Keratinocyte (primary cell): ENCODE data around the gene CIDEA. TPM values are rescaled to one million over a fixed set of nuclear protein-coding genes. Genes with fewer than 3 reads are reported as not detected.
"Not testable (repeated sequence)": the region's sequence is repeated elsewhere in the genome, so short reads cannot be mapped to it uniquely, and the experiment has no call there.

Experiments used
- DNase-seq: peaks from one replicate; pipeline ENCODE4 v3.0.0-alpha.2; 2011; ENCODE audit warnings: low read depth, missing footprints, low spot score
- FAIRE-seq: peaks from 2 replicates; lab custom pipeline; 2011; peaks lifted over from hg19 to GRCh38; lab: Jason Lieb, UNC
- H2AFZ ChIP-seq: 2 replicates; pipeline ENCODE4 v1.6.0; 2012; ENCODE audit warnings: low read length, control low read depth, inconsistent platforms; ENCODE audit not compliant: control insufficient read depth
- H3K27ac ChIP-seq: 2 replicates; pipeline ENCODE4 v1.5.1; 2011; ENCODE audit warnings: low read length; ENCODE audit not compliant: control insufficient read depth, insufficient read depth
- H3K27me3 ChIP-seq: 3 replicates; pipeline ENCODE4 v1.6.0; 2011; ENCODE audit warnings: low read length; ENCODE audit not compliant: control insufficient read depth, insufficient read depth; ENCODE audit errors: extremely low read depth
- H3K36me3 ChIP-seq, 2 experiments: 2 replicates in 1 of 2; 3 replicates in 1 of 2; pipeline ENCODE4 v1.5.1; 2011; ENCODE audit warnings: low read length in 2 of 2, mild to moderate bottlenecking in 1 of 2; ENCODE audit not compliant: control insufficient read depth in 2 of 2, insufficient read depth in 2 of 2; ENCODE audit errors: extremely low read depth in 1 of 2
- H3K4me1 ChIP-seq: 3 replicates; pipeline ENCODE4 v1.5.1; 2011; ENCODE audit warnings: low read length; ENCODE audit not compliant: control insufficient read depth, insufficient read depth; ENCODE audit errors: extremely low read depth
- H3K4me2 ChIP-seq: 3 replicates; pipeline ENCODE4 v1.6.0; 2011; ENCODE audit warnings: low read depth, low read length; ENCODE audit not compliant: control insufficient read depth, insufficient read depth; ENCODE audit errors: extremely low read depth
- H3K4me3 ChIP-seq, 3 experiments: fragments of 200-600 bp in 1 of 3; sonication (generic) in 1 of 3; 2 replicates in 2 of 3; 3 replicates in 1 of 3; pipeline ENCODE4 v1.5.1; 2011 to 2016; ENCODE audit warnings: low read length in 3 of 3, mild to moderate bottlenecking in 3 of 3, control low read depth in 2 of 3, inconsistent platforms in 1 of 3, low read depth in 1 of 3, mixed read lengths in 1 of 3, mixed run types in 1 of 3, moderate library complexity in 1 of 3; ENCODE audit not compliant: control insufficient read depth in 2 of 3, insufficient read depth in 2 of 3; ENCODE audit errors: extremely low read depth in 1 of 3
- H3K79me2 ChIP-seq: 2 replicates; pipeline ENCODE4 v1.6.0; 2012; ENCODE audit warnings: low read length; ENCODE audit not compliant: control insufficient read depth, insufficient read depth
- H3K9ac ChIP-seq: 3 replicates; pipeline ENCODE4 v1.6.0; 2011; ENCODE audit warnings: low read length; ENCODE audit not compliant: control insufficient read depth, insufficient read depth; ENCODE audit errors: extremely low read depth
- H3K9me1 ChIP-seq: 3 replicates; pipeline ENCODE4 v1.6.0; 2011; ENCODE audit warnings: low read length; ENCODE audit not compliant: control insufficient read depth, insufficient read depth; ENCODE audit errors: extremely low read depth
- H3K9me3 ChIP-seq: 2 replicates; pipeline ENCODE4 v1.5.1; 2012; ENCODE audit warnings: low read depth, low read length; ENCODE audit not compliant: control insufficient read depth
- H4K20me1 ChIP-seq: 3 replicates; pipeline ENCODE4 v1.6.0; 2011; ENCODE audit warnings: low read length; ENCODE audit not compliant: control insufficient read depth, insufficient read depth; ENCODE audit errors: extremely low read depth
- CTCF ChIP-seq, 3 experiments: IDR thresholded peaks in 1 of 3; conservative IDR thresholded peaks in 1 of 3; optimal IDR thresholded peaks in 1 of 3; 2 replicates in 2 of 3; 3 replicates in 1 of 3; pipeline versions ENCODE3 to v1.5.1; 2011; ENCODE audit warnings: low read length in 3 of 3, mild to moderate bottlenecking in 3 of 3, moderate library complexity in 2 of 3, control low read depth in 1 of 3, inconsistent platforms in 1 of 3; ENCODE audit not compliant: insufficient read depth in 2 of 3; ENCODE audit errors: extremely low read depth in 1 of 3
- EZH2 ChIP-seq: IDR thresholded peaks from one replicate; pipeline ENCODE4 v1.6.1; 2012; ENCODE audit warnings: inconsistent platforms, mild to moderate bottlenecking, low read length, moderate library complexity
- dilution Hi-C: fragments of 300-500 bp; cut with MboI; formaldehyde crosslinking; loops from one replicate; pipeline ENCODE4 v1.7.0; 2020; ENCODE audit warnings: low sequenced_read_pairs; ENCODE audit not compliant: extremely low pct_ligation_motif_present
- polyA plus RNA-seq, 5 experiments: library from polyadenylated mRNA; depleted of rRNA in 3 of 5; stranded (reverse) in 3 of 5; stranded (forward) in 1 of 5; unstranded in 1 of 5; fragments of >200 nt; gene quantifications; 1 replicate in 1 of 5; 2 replicates in 3 of 5; 3 replicates in 1 of 5; pipeline versions ENCODE4 v1.2.1 to v1.2.3, GENCODE V29; 2011 to 2012; ENCODE audit warnings: missing spikeins in 2 of 5, low read depth in 1 of 5, low replicate concordance in 1 of 5

The CIDEA gene
- polyA plus RNA-seq, 1 donor (not counting 4 experiments of a cell fraction or from before 2014, with no cell fraction given): 1.2 TPM

GRCh38 chr18:12242658-12243260, 11.4 kb upstream of the CIDEA start:
- H3K79me2 ChIP-seq: no peaks in the 10 kb centered on the region
- no peak overlapping the region for H3K4me3 ChIP-seq
- DNase-seq (no peak), FAIRE-seq (no peak)
- no peak overlapping the region for H3K9ac ChIP-seq
- no peaks in the 10 kb centered on the region for H3K36me3 ChIP-seq
- no peaks in the 10 kb centered on the region for H4K20me1 ChIP-seq
- H3K27me3 ChIP-seq: peaks cover 7% of the 10 kb centered on the region
- no peaks in the 10 kb centered on the region for H3K4me1 ChIP-seq
- H3K9me1 ChIP-seq: no peaks in the 10 kb centered on the region
- H3K27ac ChIP-seq: no peak overlapping the region
- no peaks in the 10 kb centered on the region for H3K9me3 ChIP-seq
- H3K4me2 ChIP-seq: no peak overlapping the region
- TF ChIP-seq EZH2: no peak
- TF ChIP-seq CTCF (optimal IDR thresholded peaks at IDR 0.05 in 1 of 3, IDR thresholded peaks at IDR 0.05 in 1 of 3, conservative IDR thresholded peaks at IDR 0.05 in 1 of 3; ENCODE audit: extremely low read depth in 1 of 3, insufficient read depth in 2 of 3, low read length in 3 of 3): no peak
- H2AFZ ChIP-seq: no peak overlapping the region
- dilution Hi-C loops: no loop called here

- dilution Hi-C loops, H2AFZ ChIP-seq, H3K9me1 ChIP-seq, DNase-seq, H3K79me2 ChIP-seq, FAIRE-seq, H3K27ac ChIP-seq, H3K4me3 ChIP-seq, H4K20me1 ChIP-seq, H3K9ac ChIP-seq, H3K9me3 ChIP-seq, H3K4me1 ChIP-seq, H3K36me3 ChIP-seq, H3K4me2 ChIP-seq, H3K27me3 ChIP-seq: not testable (repeated sequence)
Observed at GRCh38 chr18:12243272-12243671, 10.9 kb upstream of the CIDEA start.

GRCh38 chr18:12245793-12246135, 8.4 kb upstream of the CIDEA start:
- Histone ChIP-seq H3K79me2 (no peaks in the 10 kb centered on the region), H3K9me3 (no peaks in the 10 kb centered on the region), H3K4me3 (no peak overlapping the region), H3K4me1 (no peaks in the 10 kb centered on the region), H3K9me1 (no peaks in the 10 kb centered on the region), H3K4me2 (no peak overlapping the region), H2AFZ (no peak overlapping the region), H3K27ac (no peak overlapping the region), H3K27me3 (peaks cover 11% of the 10 kb centered on the region), H3K36me3 (no peaks in the 10 kb centered on the region), H4K20me1 (no peaks in the 10 kb centered on the region), H3K9ac (no peak overlapping the region)
- dilution Hi-C loops: no loop called here
- FAIRE-seq (no peak), DNase-seq (no peak)
- TF ChIP-seq EZH2 (no peak), CTCF (optimal IDR thresholded peaks at IDR 0.05 in 1 of 3, IDR thresholded peaks at IDR 0.05 in 1 of 3, conservative IDR thresholded peaks at IDR 0.05 in 1 of 3; ENCODE audit: extremely low read depth in 1 of 3, insufficient read depth in 2 of 3, low read length in 3 of 3) (no peak)
